ENCODE measurements around the gene RNF213.

DNA sequence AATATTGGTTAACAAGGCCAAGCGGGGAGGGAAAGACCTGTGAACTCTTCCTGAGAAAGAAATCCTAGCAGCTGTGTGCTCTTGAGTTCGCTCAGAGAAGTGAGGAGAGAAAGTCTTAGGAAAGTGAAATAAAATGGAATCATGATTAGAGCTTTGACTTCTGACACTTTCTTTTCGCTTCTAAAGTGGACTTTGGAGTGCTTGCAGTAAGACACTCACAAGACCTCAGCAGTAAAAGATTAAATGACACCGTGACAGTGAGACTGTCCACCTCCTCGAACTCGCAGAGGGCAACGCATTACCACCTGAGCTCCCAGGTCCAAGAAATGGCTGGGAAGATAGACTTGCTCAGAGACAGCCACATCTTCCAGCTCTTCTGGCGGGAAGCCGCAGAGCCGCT is 71.2 kb downstream of the RNF213 start:
- TF ChIP-seq SUZ12 (IDR thresholded peaks at IDR 0.05; ENCODE audit: extremely low read depth, insufficient read depth, insufficient read length) = no peak
- no peak for TF ChIP-seq ZNF274 (IDR thresholded peaks at IDR 0.05; ENCODE audit: low read depth, low read length)
- no peak for TF ChIP-seq YY1 (IDR thresholded peaks at IDR 0.05; ENCODE audit: insufficient read depth, insufficient read length)
